GM19395 (cell line): ENCODE measurements around the gene TXNRD2.

Source experiments
- ATAC-seq: cut with Tn5 transposase; IDR thresholded peaks from one replicate; pipeline ENCODE4 v1.9.1; 2021; ENCODE audit warnings: mild to moderate bottlenecking, moderate library complexity; ENCODE audit not compliant: unreplicated experiment

The TXNRD2 gene

GRCh38 chr22:19980766-19981165 lies 39.1 kb upstream of the TXNRD2 start:
- ATAC-seq: no peak

DNA sequence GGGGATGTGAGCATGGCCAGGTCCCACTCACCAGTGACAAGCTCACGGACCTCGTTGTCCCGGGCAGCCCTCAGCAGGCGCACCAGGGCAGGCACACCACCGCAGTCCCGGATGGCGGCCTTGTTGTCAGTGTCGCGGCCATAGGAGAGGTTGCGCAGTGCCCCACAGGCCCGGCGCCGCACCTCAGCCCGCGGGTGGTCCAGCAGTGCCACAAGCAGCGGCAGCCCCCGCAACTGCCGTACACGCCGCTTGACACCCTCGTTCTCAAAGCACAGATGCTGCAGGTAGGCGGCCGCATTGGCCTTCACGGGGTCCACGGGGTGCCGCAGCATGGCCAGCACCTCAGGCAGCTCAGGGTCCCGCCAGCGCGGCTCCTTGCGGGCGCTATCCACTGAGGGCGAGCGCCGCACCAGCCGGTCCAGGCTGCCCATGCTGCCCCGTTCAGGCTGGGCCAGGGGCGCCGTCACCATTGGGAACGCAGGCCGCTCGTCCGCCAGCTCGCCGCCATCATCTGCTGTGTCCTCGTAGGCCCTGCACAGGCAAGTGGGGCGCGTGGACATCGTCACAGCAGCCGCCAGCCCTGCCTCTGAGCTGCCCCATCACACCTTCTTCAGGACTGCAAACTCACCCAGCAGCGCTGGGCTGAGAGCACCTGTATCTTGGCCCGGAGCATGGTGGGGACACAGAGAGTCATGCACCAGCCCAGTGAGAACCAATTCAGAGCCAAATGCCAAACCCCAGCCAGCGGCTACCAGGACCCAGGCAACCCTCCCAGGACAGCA lies 38.3 kb upstream of the TXNRD2 start:
- ATAC-seq: no peak

GRCh38 chr22:19978748-19979147 lies 37.1 kb upstream of the TXNRD2 start:
- no peak for ATAC-seq

GRCh38 chr22:19977296-19978243 lies 36.0 kb upstream of the TXNRD2 start:
- ATAC-seq: no peak

GRCh38 chr22:19976671-19977070 lies 35.1 kb upstream of the TXNRD2 start:
- no peak for ATAC-seq

GRCh38 chr22:19975707-19976035 lies 34.1 kb upstream of the TXNRD2 start:
- no peak for ATAC-seq

GRCh38 chr22:19974935-19975706 lies 33.5 kb upstream of the TXNRD2 start:
- ATAC-seq: no peak

DNA sequence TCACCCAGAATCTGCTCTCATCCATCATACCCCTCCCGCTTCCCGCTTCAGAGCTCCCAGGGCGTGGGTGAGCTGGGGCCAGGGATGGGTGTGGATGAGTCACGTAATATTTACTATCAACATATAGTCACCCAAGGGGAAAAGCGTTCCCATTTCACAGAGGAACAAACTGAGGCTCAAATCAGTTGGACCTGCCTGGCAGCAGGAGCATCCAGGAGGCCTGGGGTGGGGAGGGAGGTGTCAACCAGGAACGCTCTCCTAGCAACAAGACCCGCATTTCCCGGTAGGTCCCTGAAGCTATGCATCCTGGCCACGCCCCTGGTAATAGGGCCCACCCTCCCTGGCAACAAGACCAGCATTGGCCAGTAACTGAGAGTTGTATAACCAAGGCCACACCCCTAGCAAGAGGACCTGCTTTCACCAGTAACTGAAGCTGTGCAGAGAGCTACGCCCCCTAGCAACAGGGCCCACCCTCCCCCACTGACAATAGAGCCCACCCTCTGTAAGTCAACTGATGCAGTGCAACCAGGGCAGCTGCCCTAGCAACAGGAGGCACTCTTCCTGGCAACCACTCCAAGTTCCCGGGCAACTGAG lies 32.7 kb upstream of the TXNRD2 start:
- ATAC-seq: no peak

- no peak for ATAC-seq
Measured at GRCh38 chr22:19973551-19974267, 32.1 kb upstream of the TXNRD2 start.

- ATAC-seq: no peak
Measured at GRCh38 chr22:19972652-19973550, 31.3 kb upstream of the TXNRD2 start.

- no peak for ATAC-seq
Measured at GRCh38 chr22:19972251-19972650, 30.6 kb upstream of the TXNRD2 start.

GRCh38 chr22:19971276-19972124 lies 29.9 kb upstream of the TXNRD2 start:
- no peak for ATAC-seq

DNA sequence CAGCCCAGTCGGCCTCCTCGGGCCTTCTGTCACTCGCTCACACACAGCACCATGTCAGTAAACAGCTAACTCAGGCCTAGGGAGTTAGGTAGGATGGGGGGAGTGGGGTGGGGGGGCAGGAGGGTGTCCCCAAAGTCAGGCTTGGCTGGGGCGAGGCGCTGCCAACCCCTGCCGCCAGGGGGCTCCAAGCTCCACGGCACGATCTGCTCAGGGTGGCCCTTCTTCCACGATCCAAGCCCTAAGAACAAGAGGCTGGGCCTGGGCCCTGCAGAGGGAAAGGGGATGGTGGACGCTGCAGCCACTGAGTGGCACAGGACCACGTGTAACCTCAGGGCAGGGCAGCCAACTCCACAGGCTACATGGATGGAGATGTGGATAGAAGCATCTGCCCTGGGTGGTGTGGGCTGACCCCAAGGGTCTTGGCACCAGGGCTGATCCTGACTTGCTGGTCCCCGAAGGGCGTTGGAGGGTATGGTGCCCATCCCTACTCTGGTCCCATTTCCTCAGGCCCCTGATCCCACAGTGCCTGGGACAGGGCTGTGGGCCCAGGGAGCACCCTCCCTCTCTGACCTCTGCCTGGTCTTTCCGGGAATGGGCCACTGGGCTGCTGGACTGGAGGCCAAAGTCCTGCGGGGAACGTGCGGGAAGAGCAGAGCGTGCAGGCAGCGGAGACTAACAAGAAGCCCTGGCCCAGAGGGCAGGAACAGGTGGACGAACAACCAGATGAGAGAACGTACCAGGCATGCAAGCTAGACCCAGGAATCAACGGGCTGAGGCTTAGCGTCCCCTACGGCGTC lies 29.1 kb upstream of the TXNRD2 start:
- no peak for ATAC-seq

GRCh38 chr22:19970031-19970478 lies 28.4 kb upstream of the TXNRD2 start:
- ATAC-seq: no peak

DNA sequence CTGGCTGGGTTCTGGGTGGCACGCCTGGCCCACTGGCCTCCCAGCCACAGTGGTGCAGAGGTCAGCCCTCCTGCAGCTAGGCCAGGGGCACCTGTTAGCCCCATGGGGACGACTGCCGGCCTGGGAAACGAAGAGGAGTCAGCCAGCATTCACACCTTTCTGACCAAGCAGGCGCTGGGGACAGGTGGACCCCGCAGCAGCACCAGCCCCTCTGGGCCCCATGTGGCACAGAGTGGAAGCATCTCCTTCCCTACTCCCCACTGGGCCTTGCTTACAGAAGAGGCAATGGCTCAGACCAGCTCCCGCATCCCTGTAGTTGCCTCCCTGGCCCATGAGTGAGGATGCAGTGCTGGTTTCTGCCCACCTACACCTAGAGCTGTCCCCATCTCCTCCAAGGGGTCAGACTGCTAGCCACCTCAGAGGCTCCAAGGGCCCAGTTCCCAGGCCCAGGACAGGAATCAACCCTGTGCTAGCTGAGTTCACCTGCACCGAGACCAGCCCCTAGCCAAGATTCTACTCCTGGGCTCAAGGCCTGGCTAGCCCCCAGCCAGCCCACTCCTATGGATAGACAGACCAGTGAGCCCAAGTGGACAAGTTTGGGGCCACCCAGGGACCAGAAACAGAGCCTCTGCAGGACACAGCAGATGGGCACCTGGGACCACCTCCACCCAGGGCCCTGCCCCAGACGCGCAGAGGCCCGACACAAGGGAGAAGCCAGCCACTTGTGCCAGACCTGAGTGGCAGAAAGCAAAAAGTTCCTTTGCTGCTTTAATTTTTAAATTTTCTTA lies 27.7 kb upstream of the TXNRD2 start:
- ATAC-seq: no peak

- ATAC-seq: no peak
Measured at GRCh38 chr22:19968450-19968891, 26.9 kb upstream of the TXNRD2 start.
